ENCODE data around the gene COL3A1.

Gene COL3A1

GRCh38 chr2:188993247-188993646 lies 19.1 kb downstream of the COL3A1 start:
- no peak for TF ChIP-seq CTCF (IDR thresholded peaks at IDR 0.05; ENCODE audit: borderline replicate concordance, control extremely low read depth, extremely low read depth, insufficient read depth, missing control alignments)
- no peak for DNase-seq (ENCODE audit: low spot score)
- in situ Hi-C loops (cut with MboI; ENCODE audit: low sequenced_read_pairs, unreplicated experiment), result no loop called here

- in situ Hi-C loops (cut with MboI; ENCODE audit: low sequenced_read_pairs, unreplicated experiment), result no loop called here
- TF ChIP-seq CTCF (IDR thresholded peaks at IDR 0.05; ENCODE audit: borderline replicate concordance, control extremely low read depth, extremely low read depth, insufficient read depth, missing control alignments), result no peak
- DNase-seq (ENCODE audit: low spot score), result no peak
These were observed 23.1 kb downstream of the COL3A1 start for GRCh38 chr2:188997263-188997662.

GRCh38 chr2:189000221-189000620 lies 26.0 kb downstream of the COL3A1 start:
- no peak for DNase-seq (ENCODE audit: low spot score)
- in situ Hi-C loops (cut with MboI; ENCODE audit: low sequenced_read_pairs, unreplicated experiment), result no loop called here
- no peak for TF ChIP-seq CTCF (IDR thresholded peaks at IDR 0.05; ENCODE audit: borderline replicate concordance, control extremely low read depth, extremely low read depth, insufficient read depth, missing control alignments)

GRCh38 chr2:189002079-189002478 lies 27.9 kb downstream of the COL3A1 start:
- in situ Hi-C loops (cut with MboI; ENCODE audit: low sequenced_read_pairs, unreplicated experiment), result no loop called here
- no peak for TF ChIP-seq CTCF (IDR thresholded peaks at IDR 0.05; ENCODE audit: borderline replicate concordance, control extremely low read depth, extremely low read depth, insufficient read depth, missing control alignments)
- no peak for DNase-seq (ENCODE audit: low spot score)

GRCh38 chr2:189008555-189009262 lies 34.5 kb downstream of the COL3A1 start:
- in situ Hi-C loops (cut with MboI; ENCODE audit: low sequenced_read_pairs, unreplicated experiment), result no loop called here
- TF ChIP-seq CTCF (IDR thresholded peaks at IDR 0.05; ENCODE audit: borderline replicate concordance, control extremely low read depth, extremely low read depth, insufficient read depth, missing control alignments), result no peak
- DNase-seq (ENCODE audit: low spot score), result no peak

- in situ Hi-C loops (cut with MboI; ENCODE audit: low sequenced_read_pairs, unreplicated experiment), result no loop called here
- DNase-seq (ENCODE audit: low spot score), result no peak
- TF ChIP-seq CTCF (IDR thresholded peaks at IDR 0.05; ENCODE audit: borderline replicate concordance, control extremely low read depth, extremely low read depth, insufficient read depth, missing control alignments), result no peak
These were observed 36.4 kb downstream of the COL3A1 start for GRCh38 chr2:189010536-189010935.

Data from GM13976 (cell line).